ENCODE results near the gene TXNL1. TPM values are rescaled to one million over a fixed set of nuclear protein-coding genes. Genes with fewer than 3 reads are reported as not detected.
A peak's percentile ranks its signal among the peaks of the same experiment; 100 is the strongest.
"Not testable (repeated sequence)": the region's sequence is repeated elsewhere in the genome, so short reads cannot be mapped to it uniquely, and the experiment has no call there.

The TXNL1 gene
- total RNA-seq = 51.6 and 76.3 TPM in 2 replicates

GRCh38 chr18:56638232-56639103, at the start of gene TXNL1:
TXNL1 (minus strand) TSS chr18:56638592; CDS start chr18:56638440, 152 bp downstream.
- DNase-seq = peak; percentile 99

- DNase-seq = no peak
Measured at GRCh38 chr18:56684277-56684676, 45.9 kb upstream of the TXNL1 start.

- no peak for DNase-seq
Measured at GRCh38 chr18:56678836-56679565, 40.6 kb upstream of the TXNL1 start.

- no peak for DNase-seq
Measured at GRCh38 chr18:56676639-56677038, 38.2 kb upstream of the TXNL1 start.

- peak; percentile 41 for DNase-seq
Measured at GRCh38 chr18:56672981-56673380, 34.6 kb upstream of the TXNL1 start.

- DNase-seq = peak; percentile 86
Measured at GRCh38 chr18:56672391-56672790, 34.0 kb upstream of the TXNL1 start.

- DNase-seq = no peak
Measured at GRCh38 chr18:56662902-56663301, 24.5 kb upstream of the TXNL1 start.

GRCh38 chr18:56662502-56662901, 24.1 kb upstream of the TXNL1 start:
- no peak for DNase-seq

- DNase-seq = no peak
Measured at GRCh38 chr18:56662063-56662408, 23.6 kb upstream of the TXNL1 start.

- no peak for DNase-seq
Measured at GRCh38 chr18:56661360-56662062, 23.1 kb upstream of the TXNL1 start.

GRCh38 chr18:56660655-56661054, 22.3 kb upstream of the TXNL1 start:
- no peak for DNase-seq

GRCh38 chr18:56659111-56659510, 20.7 kb upstream of the TXNL1 start:
- DNase-seq = no peak

GRCh38 chr18:56658261-56658660, 19.9 kb upstream of the TXNL1 start:
- DNase-seq = no peak

- not testable (repeated sequence) for DNase-seq
Measured at GRCh38 chr18:56654280-56654679, 15.9 kb upstream of the TXNL1 start.

- no peak for DNase-seq
Measured at GRCh38 chr18:56652802-56653201, 14.4 kb upstream of the TXNL1 start.

- no peak for DNase-seq
Measured at GRCh38 chr18:56651771-56652092, 13.3 kb upstream of the TXNL1 start.

GRCh38 chr18:56650944-56651770, 12.8 kb upstream of the TXNL1 start, which contains the start of gene WDR7:
WDR7 (plus strand) TSS chr18:56651359; CDS start chr18:56672516, 21,157 bp downstream.
- peak; percentile 98 for DNase-seq

- DNase-seq = no peak
Measured at GRCh38 chr18:56649996-56650395, 11.6 kb upstream of the TXNL1 start.

GRCh38 chr18:56647951-56648893, 9.8 kb upstream of the TXNL1 start:
- no peak for DNase-seq

- no peak for DNase-seq
Measured at GRCh38 chr18:56647071-56647470, 8.7 kb upstream of the TXNL1 start.

GRCh38 chr18:56645415-56646016, 7.1 kb upstream of the TXNL1 start:
- peak; percentile 37 for DNase-seq
